A673 (cell line): ENCODE measurements around the gene EYA3. TPM values are rescaled to one million over a fixed set of nuclear protein-coding genes. Genes with fewer than 3 reads are reported as not detected.
"Not testable (repeated sequence)": the region's sequence is repeated elsewhere in the genome, so short reads cannot be mapped to it uniquely, and the experiment has no call there.

Experiments used
- BruUV-seq: library from RNA; stranded (reverse); fragments of 400-500 nt; replicated peaks from 2 replicates; lab custom pipeline; 2021; lab: Mats Ljungman, UMichigan
- CTCF ChIA-PET: fragments of 300-600 bp; sonication (Branson Sonifier 250); formaldehyde crosslinking; loops from one replicate; lab custom pipeline; 2022; ENCODE audit warnings: antibody characterized with exemption; lab: Charles Lee
- POLR2A ChIA-PET: fragments of 300-600 bp; sonication (Branson Sonifier 250); formaldehyde crosslinking; loops from one replicate; lab custom pipeline; 2022; ENCODE audit warnings: antibody characterized with exemption; ENCODE audit not compliant: low non-redundant PET; lab: Charles Lee
- DNase-seq: peaks from one replicate; pipeline ENCODE4 v3.0.0-alpha.2; 2015; ENCODE audit warnings: low spot score
- H3K27ac ChIP-seq: fragments of 200-600 bp; sonication (generic); 2 replicates; pipeline ENCODE4 v1.5.1; 2016; ENCODE audit warnings: mixed run types, low read depth, mild to moderate bottlenecking, mixed read lengths, antibody characterized with exemption, low read length; ENCODE audit not compliant: poor library complexity, severe bottlenecking
- H3K27me3 ChIP-seq: fragments of 200-600 bp; sonication (generic); replicated peaks from 2 replicates; pipeline ENCODE4 v1.6.1; 2017; ENCODE audit warnings: mixed run types, low read depth, mild to moderate bottlenecking, mixed read lengths, antibody characterized with exemption, low read length; ENCODE audit not compliant: insufficient read depth, poor library complexity
- H3K36me3 ChIP-seq: fragments of 200-600 bp; sonication (generic); 2 replicates; pipeline ENCODE4 v1.6.1; 2016; ENCODE audit warnings: mixed run types, mild to moderate bottlenecking, mixed read lengths, antibody characterized with exemption, low read length; ENCODE audit not compliant: insufficient read depth, poor library complexity, severe bottlenecking
- H3K4me1 ChIP-seq: fragments of 200-600 bp; sonication (generic); 2 replicates; pipeline ENCODE4 v1.6.1; 2017; ENCODE audit warnings: mixed run types, mild to moderate bottlenecking, mixed read lengths, antibody characterized with exemption, low read length; ENCODE audit not compliant: insufficient read depth, poor library complexity, severe bottlenecking
- H3K4me3 ChIP-seq: fragments of 200-600 bp; sonication (generic); 2 replicates; pipeline ENCODE4 v1.5.1; 2016; ENCODE audit warnings: low read depth, mixed run types, mild to moderate bottlenecking, mixed read lengths, low read length; ENCODE audit not compliant: poor library complexity, severe bottlenecking
- H3K9me3 ChIP-seq: fragments of 200-600 bp; sonication (generic); 2 replicates; pipeline ENCODE4 v1.6.1; 2016; ENCODE audit warnings: mixed run types, low read depth, mild to moderate bottlenecking, mixed read lengths, antibody characterized with exemption, low read length; ENCODE audit not compliant: poor library complexity, severe bottlenecking
- EZH2 ChIP-seq: fragments of 200-600 bp; sonication (generic); IDR thresholded peaks from 2 replicates; pipeline ENCODE4 v1.6.1; 2017; ENCODE audit warnings: borderline replicate concordance, low read depth, mild to moderate bottlenecking, mixed read lengths, antibody characterized with exemption, low read length; ENCODE audit not compliant: poor library complexity, severe bottlenecking
- intact Hi-C: fragments of 100-400 bp; cut with micrococcal nuclease; formaldehyde crosslinking; loops from one replicate; pipeline ENCODE4 v1.10.0; 2022; ENCODE audit not compliant: unreplicated experiment
- total RNA-seq: library from RNA; stranded (reverse); gene quantifications from 2 replicates; pipeline ENCODE4 v1.2.3, GENCODE V29; 2021
- TF ChIP-seq, protein P1 (sequence below): fragments of 300-800, 200-600 bp; sonication (generic); conservative IDR thresholded peaks from 2 replicates; pipeline ENCODE4 v1.5.1; 2017; ENCODE audit warnings: low read depth, mild to moderate bottlenecking, antibody characterized with exemption, low read length, moderate library complexity, mixed read lengths

Gene EYA3
- total RNA-seq, 1 experiment from 2014 or later: 33.4 TPM

DNA sequence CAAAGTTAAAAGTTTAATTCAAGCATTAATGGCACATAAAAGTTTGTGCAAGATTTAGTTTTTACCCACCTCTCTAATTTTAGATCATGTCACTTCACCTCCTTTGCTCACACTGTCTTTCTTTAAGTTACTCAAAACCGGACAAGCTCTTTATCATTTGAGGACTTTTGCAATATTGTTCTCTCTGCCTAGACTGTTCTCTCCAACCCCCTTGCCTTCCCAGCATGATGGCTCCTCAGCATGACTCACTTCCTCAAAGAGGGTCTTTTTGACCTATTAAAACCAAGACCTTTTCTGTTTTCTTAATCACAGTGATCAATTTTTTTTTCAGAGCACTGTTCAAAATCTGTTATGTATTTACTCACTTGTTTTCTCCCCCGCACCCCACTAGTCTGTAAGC is 67.3 kb downstream of the EYA3 start:
- H3K9me3 ChIP-seq: no peaks in the 10 kb centered on the region
- H3K27ac ChIP-seq: no peak overlapping the region
- no peaks in the 10 kb centered on the region for H3K27me3 ChIP-seq
- intact Hi-C loops: no loop called here
- no TSS peak for BruUV-seq
- peak; percentile 30 for DNase-seq
- no peaks in the 10 kb centered on the region for H3K36me3 ChIP-seq
- POLR2A ChIA-PET: no interaction called here
- peaks cover 4% of the 10 kb centered on the region for H3K4me1 ChIP-seq
- TF ChIP-seq, protein P1, sequence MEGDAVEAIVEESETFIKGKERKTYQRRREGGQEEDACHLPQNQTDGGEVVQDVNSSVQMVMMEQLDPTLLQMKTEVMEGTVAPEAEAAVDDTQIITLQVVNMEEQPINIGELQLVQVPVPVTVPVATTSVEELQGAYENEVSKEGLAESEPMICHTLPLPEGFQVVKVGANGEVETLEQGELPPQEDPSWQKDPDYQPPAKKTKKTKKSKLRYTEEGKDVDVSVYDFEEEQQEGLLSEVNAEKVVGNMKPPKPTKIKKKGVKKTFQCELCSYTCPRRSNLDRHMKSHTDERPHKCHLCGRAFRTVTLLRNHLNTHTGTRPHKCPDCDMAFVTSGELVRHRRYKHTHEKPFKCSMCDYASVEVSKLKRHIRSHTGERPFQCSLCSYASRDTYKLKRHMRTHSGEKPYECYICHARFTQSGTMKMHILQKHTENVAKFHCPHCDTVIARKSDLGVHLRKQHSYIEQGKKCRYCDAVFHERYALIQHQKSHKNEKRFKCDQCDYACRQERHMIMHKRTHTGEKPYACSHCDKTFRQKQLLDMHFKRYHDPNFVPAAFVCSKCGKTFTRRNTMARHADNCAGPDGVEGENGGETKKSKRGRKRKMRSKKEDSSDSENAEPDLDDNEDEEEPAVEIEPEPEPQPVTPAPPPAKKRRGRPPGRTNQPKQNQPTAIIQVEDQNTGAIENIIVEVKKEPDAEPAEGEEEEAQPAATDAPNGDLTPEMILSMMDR: no peak
- no peak for TF ChIP-seq EZH2
- CTCF ChIA-PET: no interaction called here
- no peak overlapping the region for H3K4me3 ChIP-seq

- H3K4me3 ChIP-seq: no peak overlapping the region
- H3K9me3 ChIP-seq: no peaks in the 10 kb centered on the region
- no peak overlapping the region for H3K27ac ChIP-seq
- DNase-seq: no peak
- POLR2A ChIA-PET: interaction anchor here (0.6 kb wide), 1 partner anchor 581 kb away, joined by 6 read pairs; no protein-coding TSS in a partner anchor
- CTCF ChIA-PET: no interaction called here
- H3K27me3 ChIP-seq: no peaks in the 10 kb centered on the region
- intact Hi-C loops: no loop called here
- H3K36me3 ChIP-seq: peaks cover 23% of the 10 kb centered on the region
- BruUV-seq: no TSS peak
- no peaks in the 10 kb centered on the region for H3K4me1 ChIP-seq
- TF ChIP-seq EZH2: no peak
- TF ChIP-seq, protein P1: no peak
Measured at GRCh38 chr1:28010969-28011368, 77.4 kb downstream of the EYA3 start.

DNA sequence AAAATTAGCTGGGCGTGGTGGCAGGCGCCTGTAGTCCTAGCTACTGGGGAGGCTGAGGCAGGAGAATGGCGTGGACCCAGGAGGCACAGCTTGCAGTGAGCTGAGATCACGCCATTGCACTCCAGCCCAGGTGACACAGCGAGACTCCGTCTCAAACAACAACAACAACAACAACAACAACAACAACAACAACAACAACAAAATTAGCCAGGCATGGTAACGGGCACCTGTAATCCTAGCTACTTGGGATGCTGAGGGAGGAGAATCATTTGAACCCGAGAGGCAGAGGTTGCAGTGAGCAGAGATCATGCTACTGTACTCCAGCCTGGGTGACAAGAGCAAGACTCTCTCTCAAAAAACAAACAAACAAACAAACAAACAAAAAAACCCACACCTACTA is 85.3 kb downstream of the EYA3 start:
- H3K4me3 ChIP-seq, POLR2A ChIA-PET, BruUV-seq, intact Hi-C loops, DNase-seq, CTCF ChIA-PET, H3K9me3 ChIP-seq, H3K27me3 ChIP-seq, H3K27ac ChIP-seq, H3K4me1 ChIP-seq: not testable (repeated sequence)
- H3K36me3 ChIP-seq: peaks cover 20% of the 10 kb centered on the region

DNA sequence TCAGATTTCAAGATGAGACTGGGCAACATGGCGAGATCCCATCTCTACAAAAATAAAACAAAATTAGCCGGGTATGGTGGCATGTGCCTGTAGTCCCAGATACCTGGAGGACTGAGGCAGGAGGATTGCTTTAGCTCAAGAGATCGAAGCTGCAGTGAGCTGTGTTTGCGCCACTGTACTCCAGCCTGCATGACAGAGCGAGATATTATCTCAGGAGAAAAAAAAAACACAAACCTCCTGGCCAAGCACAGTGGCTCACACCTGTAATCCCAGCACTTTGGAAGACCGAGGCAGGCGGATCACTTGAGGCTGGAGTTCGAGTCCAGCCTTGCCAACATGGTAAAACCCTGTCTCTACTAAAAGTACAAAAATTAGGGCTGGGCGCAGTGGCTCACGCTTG is 85.8 kb downstream of the EYA3 start:
- no peak overlapping the region for H3K4me3 ChIP-seq
- POLR2A ChIA-PET: no interaction called here
- BruUV-seq: no TSS peak
- intact Hi-C loops: no loop called here
- DNase-seq: no peak
- H3K27me3 ChIP-seq: no peaks in the 10 kb centered on the region
- CTCF ChIA-PET: no interaction called here
- TF ChIP-seq EZH2: no peak
- TF ChIP-seq, protein P1: no peak
- H3K27ac ChIP-seq: no peak overlapping the region
- H3K9me3 ChIP-seq: no peaks in the 10 kb centered on the region
- H3K36me3 ChIP-seq: peaks cover 23% of the 10 kb centered on the region
- no peaks in the 10 kb centered on the region for H3K4me1 ChIP-seq
